BJ (cell line): Measurements from ENCODE around the gene CDKN1A. TPM values are rescaled to one million over a fixed set of nuclear protein-coding genes. Genes with fewer than 3 reads are reported as not detected.

ENCODE experiments used
- CTCF ChIA-PET: fragments of 350-600 bp; formaldehyde crosslinking; extraction: SDS; loops from one replicate; lab custom pipeline; 2021; ENCODE audit warnings: antibody characterized with exemption, inconsistent platforms; lab: Yijun Ruan, JAX
- POLR2A ChIA-PET: fragments of 300-600 bp; sonication (Branson Sonifier 250); formaldehyde crosslinking; extraction: SDS; loops from one replicate; lab custom pipeline; 2021; ENCODE audit warnings: antibody characterized with exemption; lab: Charles Lee
- DNase-seq: peaks from one replicate; pipeline ENCODE4 v3.0.0-alpha.2; 2011; ENCODE audit warnings: low read depth
- H3K27me3 ChIP-seq: 2 replicates; pipeline ENCODE4 v1.6.0; 2011; ENCODE audit warnings: low read length; ENCODE audit not compliant: control insufficient read depth, insufficient read depth
- H3K36me3 ChIP-seq: 2 replicates; pipeline ENCODE4 v1.5.1; 2011; ENCODE audit warnings: low read length; ENCODE audit not compliant: control insufficient read depth, insufficient read depth
- H3K4me3 ChIP-seq: 2 replicates; pipeline ENCODE4 v1.5.1; 2011; ENCODE audit warnings: low read depth, mild to moderate bottlenecking, control low read depth, low read length
- CTCF ChIP-seq: IDR thresholded peaks from 2 replicates; pipeline ENCODE4 v1.5.1; 2011; ENCODE audit warnings: low read depth, mild to moderate bottlenecking, control low read depth, inconsistent platforms, low read length, moderate library complexity; ENCODE audit not compliant: insufficient read depth
- polyA plus RNA-seq: library from polyadenylated mRNA; depleted of rRNA; stranded (reverse); fragments of >200 nt; gene quantifications from 2 replicates; pipeline ENCODE4 v1.2.3, GENCODE V29; 2011

The CDKN1A gene
- polyA plus RNA-seq, 1 experiment: 820 TPM

- Histone ChIP-seq H3K27me3 (no peaks in the 10 kb centered on the region; the same call in none of the 2 replicates), H3K4me3 (no peak overlapping the region), H3K36me3 (no peaks in the 10 kb centered on the region)
- peak; percentile 70 for TF ChIP-seq CTCF
- ChIA-PET POLR2A (no interaction called here), CTCF (interaction anchor here (0.6 to 4.4 kb wide), 19 partner anchors 9 to 116 kb away, joined by 3 to 37 read pairs (median 5); no protein-coding TSS in a partner anchor)
- DNase-seq: no peak
These were observed 46.2 kb downstream of the CDKN1A start for GRCh38 chr6:36724514-36725390.

GRCh38 chr6:36725581-36725980 is 47.1 kb downstream of the CDKN1A start:
- DNase-seq: no peak
- H3K36me3 ChIP-seq: no peaks in the 10 kb centered on the region
- H3K4me3 ChIP-seq: no peak overlapping the region
- no peak for TF ChIP-seq CTCF
- ChIA-PET POLR2A (no interaction called here), CTCF (interaction anchor here (0.9 to 4.4 kb wide), 8 partner anchors 16 to 202 kb away, joined by 3 to 37 read pairs (median 8); no protein-coding TSS in a partner anchor)
- H3K27me3 ChIP-seq: no peaks in the 10 kb centered on the region; the same call in 1 of the 2 replicates

GRCh38 chr6:36727505-36728021 is 49.0 kb downstream of the CDKN1A start:
- DNase-seq: no peak
- no peaks in the 10 kb centered on the region; the same call in 1 of the 2 replicates for H3K27me3 ChIP-seq
- POLR2A ChIA-PET: no interaction called here
- TF ChIP-seq CTCF: no peak
- no peaks in the 10 kb centered on the region for H3K36me3 ChIP-seq
- no peak overlapping the region for H3K4me3 ChIP-seq
- CTCF ChIA-PET: interaction anchor here (0.9 to 4.4 kb wide), 8 partner anchors 32 to 112 kb away, joined by 3 to 23 read pairs (median 4); no protein-coding TSS in a partner anchor

- H3K27me3 ChIP-seq: no peaks in the 10 kb centered on the region
- H3K4me3 ChIP-seq: no peak overlapping the region
- POLR2A ChIA-PET: no interaction called here
- no peaks in the 10 kb centered on the region for H3K36me3 ChIP-seq
- CTCF ChIA-PET: interaction anchor here (0.9 to 2.2 kb wide), 7 partner anchors 31 to 290 kb away, joined by 3 to 9 read pairs (median 5); no protein-coding TSS in a partner anchor
- no peak for DNase-seq
- no peak for TF ChIP-seq CTCF
These were observed 50.0 kb downstream of the CDKN1A start for GRCh38 chr6:36728289-36729160.
